Stimulated activated CD4-positive, alpha-beta T cell treated with anti-CD3 and anti-CD28 coated beads, Interleukin-15, amount 100 ng/mL, for 24 hours (primary cell): ENCODE measurements around the gene LY6G5B.

Experiments used
- DNase-seq: peaks from one replicate; pipeline ENCODE4 v3.0.0-alpha.2; 2020

Gene LY6G5B

GRCh38 chr6:31718265-31718664, 48.5 kb downstream of the LY6G5B start:
- no peak for DNase-seq

GRCh38 chr6:31719001-31719400, 49.2 kb downstream of the LY6G5B start:
- DNase-seq = no peak

- no peak for DNase-seq
Observed at GRCh38 chr6:31720196-31720770, 50.5 kb downstream of the LY6G5B start.

- no peak for DNase-seq
Observed at GRCh38 chr6:31721351-31722020, 51.7 kb downstream of the LY6G5B start, which contains the start of gene LY6G6C. LY6G6C (minus strand) TSS chr6:31721746; CDS start chr6:31721679, 67 bp downstream.

- DNase-seq = no peak
Observed at GRCh38 chr6:31722173-31722572, 52.4 kb downstream of the LY6G5B start.
